ENCODE data around the gene NINJ1. TPM values are rescaled to one million over a fixed set of nuclear protein-coding genes. Genes with fewer than 3 reads are reported as not detected.

Gene NINJ1
- total RNA-seq, 1 experiment from 2014 or later: 26.7 TPM

DNA sequence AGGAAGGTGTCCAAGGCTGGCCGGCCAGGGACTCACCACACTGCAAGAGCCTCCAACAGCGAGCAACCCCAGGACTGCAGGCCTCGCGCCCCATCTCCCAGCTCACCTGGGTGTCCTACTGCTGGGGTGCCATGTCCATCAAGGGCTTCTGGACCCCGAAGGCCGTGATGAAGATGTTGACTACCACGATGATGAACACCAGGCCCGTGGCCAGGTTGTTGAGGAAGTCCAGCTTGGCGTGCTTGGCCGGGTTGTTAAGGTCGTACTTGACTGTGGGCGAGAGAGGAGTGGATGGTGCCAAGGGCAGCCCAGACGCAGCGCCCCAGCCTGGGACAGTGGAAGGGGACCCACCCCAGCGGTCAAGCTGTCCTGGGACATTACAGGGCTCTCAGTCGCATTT is 9.3 kb downstream of the NINJ1 start:
- intact Hi-C loops (cut with micrococcal nuclease; ENCODE audit: unreplicated experiment): no loop called here
- H3K4me3 ChIP-seq (ENCODE audit: low read depth in 2 of 2, low read length in 2 of 2): no peak overlapping the region
- POLR2A ChIA-PET: no interaction called here
- H3K27ac ChIP-seq (ENCODE audit: low read length): no peak overlapping the region
- no peak for DNase-seq (ENCODE audit: low read depth, low spot score)
- CTCF ChIA-PET: no interaction called here
- in situ Hi-C loops (cut with HindIII; ENCODE audit: low pct_unique_long_range_greater_than_20kb, low sequenced_read_pairs): no loop called here
- ATAC-seq: no peak
- no peaks in the 10 kb centered on the region for H3K9me3 ChIP-seq (ENCODE audit: control insufficient read depth, insufficient read depth, low read depth, low read length)
- TF ChIP-seq SIN3A (IDR thresholded peaks at IDR 0.05; ENCODE audit: borderline replicate concordance, insufficient read depth, low read depth, low read length) (no peak), POLR2AphosphoS5 (IDR thresholded peaks at IDR 0.05; ENCODE audit: low read depth, low read length) (no peak)
- TF ChIP-seq, protein P1, sequence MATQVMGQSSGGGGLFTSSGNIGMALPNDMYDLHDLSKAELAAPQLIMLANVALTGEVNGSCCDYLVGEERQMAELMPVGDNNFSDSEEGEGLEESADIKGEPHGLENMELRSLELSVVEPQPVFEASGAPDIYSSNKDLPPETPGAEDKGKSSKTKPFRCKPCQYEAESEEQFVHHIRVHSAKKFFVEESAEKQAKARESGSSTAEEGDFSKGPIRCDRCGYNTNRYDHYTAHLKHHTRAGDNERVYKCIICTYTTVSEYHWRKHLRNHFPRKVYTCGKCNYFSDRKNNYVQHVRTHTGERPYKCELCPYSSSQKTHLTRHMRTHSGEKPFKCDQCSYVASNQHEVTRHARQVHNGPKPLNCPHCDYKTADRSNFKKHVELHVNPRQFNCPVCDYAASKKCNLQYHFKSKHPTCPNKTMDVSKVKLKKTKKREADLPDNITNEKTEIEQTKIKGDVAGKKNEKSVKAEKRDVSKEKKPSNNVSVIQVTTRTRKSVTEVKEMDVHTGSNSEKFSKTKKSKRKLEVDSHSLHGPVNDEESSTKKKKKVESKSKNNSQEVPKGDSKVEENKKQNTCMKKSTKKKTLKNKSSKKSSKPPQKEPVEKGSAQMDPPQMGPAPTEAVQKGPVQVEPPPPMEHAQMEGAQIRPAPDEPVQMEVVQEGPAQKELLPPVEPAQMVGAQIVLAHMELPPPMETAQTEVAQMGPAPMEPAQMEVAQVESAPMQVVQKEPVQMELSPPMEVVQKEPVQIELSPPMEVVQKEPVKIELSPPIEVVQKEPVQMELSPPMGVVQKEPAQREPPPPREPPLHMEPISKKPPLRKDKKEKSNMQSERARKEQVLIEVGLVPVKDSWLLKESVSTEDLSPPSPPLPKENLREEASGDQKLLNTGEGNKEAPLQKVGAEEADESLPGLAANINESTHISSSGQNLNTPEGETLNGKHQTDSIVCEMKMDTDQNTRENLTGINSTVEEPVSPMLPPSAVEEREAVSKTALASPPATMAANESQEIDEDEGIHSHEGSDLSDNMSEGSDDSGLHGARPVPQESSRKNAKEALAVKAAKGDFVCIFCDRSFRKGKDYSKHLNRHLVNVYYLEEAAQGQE (IDR thresholded peaks at IDR 0.05; ENCODE audit: insufficient read depth in 1 of 2, low read depth in 2 of 2, low read length in 1 of 2): no peak
- no peaks in the 10 kb centered on the region for H3K27me3 ChIP-seq (ENCODE audit: control insufficient read depth, insufficient read depth, low read length)
- no peaks in the 10 kb centered on the region for H3K4me1 ChIP-seq (ENCODE audit: control insufficient read depth, insufficient read depth, low read length)
- no TSS peak for BruUV-seq (replicated peaks)
- H3K36me3 ChIP-seq (ENCODE audit: control insufficient read depth, insufficient read depth, low read length): no peaks in the 10 kb centered on the region

DNA sequence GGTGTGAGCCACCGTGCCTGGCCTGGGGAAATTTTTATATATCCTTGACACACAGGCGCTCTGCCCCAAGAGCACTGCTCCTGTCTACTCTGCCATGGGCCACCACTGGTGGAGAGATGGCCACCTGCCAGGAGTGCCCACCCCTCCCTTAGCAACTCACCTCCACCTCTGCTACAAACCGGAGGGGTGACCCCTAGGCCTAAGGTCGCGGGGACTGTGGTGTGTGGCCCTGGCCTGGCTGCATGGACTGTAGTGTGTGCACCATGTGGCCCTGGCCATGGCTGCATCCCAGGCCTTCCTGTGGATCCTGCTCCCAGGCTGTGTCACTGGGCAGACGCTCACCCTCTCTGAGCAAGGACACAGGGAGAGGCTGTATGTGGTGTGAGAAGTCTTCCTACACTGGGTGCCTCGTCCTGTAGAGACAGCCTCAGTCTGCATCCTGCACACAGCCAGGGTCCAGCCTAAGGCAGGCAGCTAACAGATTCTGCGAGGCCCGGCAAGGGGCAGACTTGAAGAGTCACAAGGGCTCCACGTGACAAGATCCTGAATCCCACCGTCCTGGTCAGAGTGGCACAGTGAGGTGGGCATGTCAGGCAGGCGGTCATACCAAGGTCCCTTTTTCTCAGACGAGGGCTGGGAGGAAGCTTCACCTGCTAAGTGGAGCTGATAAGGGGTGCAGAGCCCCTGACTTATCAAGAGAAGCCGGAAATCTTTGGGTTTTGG is 10.3 kb downstream of the NINJ1 start:
- intact Hi-C loops (cut with micrococcal nuclease; ENCODE audit: unreplicated experiment): no loop called here
- BruUV-seq (replicated peaks): no TSS peak
- 0 out of 2 replicates have a peak, but pooled peaks have one; percentile 11 for ATAC-seq

DNA sequence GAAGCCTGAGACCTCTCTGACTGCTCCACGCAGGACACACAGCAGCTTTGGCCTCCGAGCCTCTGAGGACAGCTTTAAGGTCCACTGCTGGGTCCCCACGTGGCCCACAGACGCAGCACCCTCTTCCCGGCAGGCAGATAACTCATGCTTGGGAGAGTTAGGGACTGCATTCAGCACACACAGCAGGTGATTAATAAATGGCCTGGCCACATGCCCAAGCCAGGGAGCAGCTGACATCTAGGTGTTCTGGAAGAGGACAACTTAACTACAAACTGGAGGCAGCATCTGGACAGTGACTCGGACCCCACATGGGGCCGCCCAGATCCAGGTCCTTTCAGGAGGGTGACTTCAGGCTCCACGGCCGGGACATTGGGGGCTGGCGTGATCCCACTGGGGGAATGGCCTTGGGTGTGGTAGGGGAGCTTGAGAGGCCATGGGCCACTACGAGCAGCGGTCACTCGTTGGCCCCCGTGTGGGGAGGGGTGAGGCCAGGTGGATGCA is 11.3 kb downstream of the NINJ1 start:
- no TSS peak for BruUV-seq (replicated peaks)
- in situ Hi-C loops (cut with HindIII; ENCODE audit: low pct_unique_long_range_greater_than_20kb, low sequenced_read_pairs) (no loop called here), intact Hi-C loops (cut with micrococcal nuclease; ENCODE audit: unreplicated experiment) (no loop called here)
- DNase-seq (ENCODE audit: low read depth, low spot score) (no peak), ATAC-seq (no peak)
- H3K4me1 ChIP-seq (ENCODE audit: control insufficient read depth, insufficient read depth, low read length): no peaks in the 10 kb centered on the region
- H3K4me3 ChIP-seq (ENCODE audit: low read depth in 2 of 2, low read length in 2 of 2): no peak overlapping the region
- CTCF ChIA-PET: no interaction called here
- TF ChIP-seq TCF7L2 (IDR thresholded peaks at IDR 0.05; ENCODE audit: low read depth, low read length) (no peak), POLR2AphosphoS5 (IDR thresholded peaks at IDR 0.05; ENCODE audit: low read depth, low read length) (no peak), SIN3A (IDR thresholded peaks at IDR 0.05; ENCODE audit: borderline replicate concordance, insufficient read depth, low read depth, low read length) (no peak)
- TF ChIP-seq, protein P1 (IDR thresholded peaks at IDR 0.05; ENCODE audit: insufficient read depth in 1 of 2, low read depth in 2 of 2, low read length in 1 of 2): no peak
- TF ChIP-seq, protein P2, sequence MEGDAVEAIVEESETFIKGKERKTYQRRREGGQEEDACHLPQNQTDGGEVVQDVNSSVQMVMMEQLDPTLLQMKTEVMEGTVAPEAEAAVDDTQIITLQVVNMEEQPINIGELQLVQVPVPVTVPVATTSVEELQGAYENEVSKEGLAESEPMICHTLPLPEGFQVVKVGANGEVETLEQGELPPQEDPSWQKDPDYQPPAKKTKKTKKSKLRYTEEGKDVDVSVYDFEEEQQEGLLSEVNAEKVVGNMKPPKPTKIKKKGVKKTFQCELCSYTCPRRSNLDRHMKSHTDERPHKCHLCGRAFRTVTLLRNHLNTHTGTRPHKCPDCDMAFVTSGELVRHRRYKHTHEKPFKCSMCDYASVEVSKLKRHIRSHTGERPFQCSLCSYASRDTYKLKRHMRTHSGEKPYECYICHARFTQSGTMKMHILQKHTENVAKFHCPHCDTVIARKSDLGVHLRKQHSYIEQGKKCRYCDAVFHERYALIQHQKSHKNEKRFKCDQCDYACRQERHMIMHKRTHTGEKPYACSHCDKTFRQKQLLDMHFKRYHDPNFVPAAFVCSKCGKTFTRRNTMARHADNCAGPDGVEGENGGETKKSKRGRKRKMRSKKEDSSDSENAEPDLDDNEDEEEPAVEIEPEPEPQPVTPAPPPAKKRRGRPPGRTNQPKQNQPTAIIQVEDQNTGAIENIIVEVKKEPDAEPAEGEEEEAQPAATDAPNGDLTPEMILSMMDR (IDR thresholded peaks at IDR 0.05): no peak
- H3K27me3 ChIP-seq (ENCODE audit: control insufficient read depth, insufficient read depth, low read length): no peaks in the 10 kb centered on the region
- H3K36me3 ChIP-seq (ENCODE audit: control insufficient read depth, insufficient read depth, low read length): no peaks in the 10 kb centered on the region
- no peak overlapping the region for H3K27ac ChIP-seq (ENCODE audit: low read length)
- no peaks in the 10 kb centered on the region for H3K9me3 ChIP-seq (ENCODE audit: control insufficient read depth, insufficient read depth, low read depth, low read length)
- POLR2A ChIA-PET: no interaction called here

More for the DNA sequence above, 10.3 kb downstream of the NINJ1 start:
- TF ChIP-seq TCF7L2 (IDR thresholded peaks at IDR 0.05; ENCODE audit: low read depth, low read length) (no peak), POLR2AphosphoS5 (IDR thresholded peaks at IDR 0.05; ENCODE audit: low read depth, low read length) (no peak)
- DNase-seq (ENCODE audit: low read depth, low spot score): no peak
- ChIA-PET POLR2A (no interaction called here), CTCF (interaction anchor here (0.7 kb wide), 1 partner anchor 880 kb away, joined by 5 read pairs; no protein-coding TSS in a partner anchor)
- H3K27ac ChIP-seq (ENCODE audit: low read length): no peak overlapping the region
- no peak overlapping the region for H3K4me3 ChIP-seq (ENCODE audit: low read depth in 2 of 2, low read length in 2 of 2)
- no peaks in the 10 kb centered on the region for H3K36me3 ChIP-seq (ENCODE audit: control insufficient read depth, insufficient read depth, low read length)
- no peaks in the 10 kb centered on the region for H3K27me3 ChIP-seq (ENCODE audit: control insufficient read depth, insufficient read depth, low read length)
- in situ Hi-C loops (cut with HindIII; ENCODE audit: low pct_unique_long_range_greater_than_20kb, low sequenced_read_pairs): no loop called here
- H3K4me1 ChIP-seq (ENCODE audit: control insufficient read depth, insufficient read depth, low read length): no peaks in the 10 kb centered on the region
- no peaks in the 10 kb centered on the region for H3K9me3 ChIP-seq (ENCODE audit: control insufficient read depth, insufficient read depth, low read depth, low read length)
